ENCODE data around the gene TRIM28.

DNA sequence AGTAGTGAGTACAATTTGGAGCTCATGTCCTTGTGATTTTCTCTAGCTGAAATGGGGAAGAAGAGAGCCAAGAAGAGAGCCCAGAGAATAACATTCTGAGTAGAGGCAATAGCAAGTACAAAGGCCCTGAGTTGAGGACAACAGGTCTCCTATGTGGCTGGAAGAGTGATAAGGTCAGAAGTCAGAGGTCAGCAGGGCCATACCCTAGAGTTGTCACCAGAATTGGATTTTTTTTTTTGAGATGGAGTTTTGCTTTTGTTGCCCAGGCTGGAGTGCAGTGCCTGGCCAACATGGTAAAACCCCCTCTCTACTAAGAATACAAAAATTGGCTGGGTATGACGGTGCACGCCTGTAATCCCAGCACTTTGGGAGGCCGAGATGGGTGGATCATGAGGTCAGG, 8.0 kb upstream of the TRIM28 start:
- no peak for TF ChIP-seq ZFX (IDR thresholded peaks at IDR 0.05)
- TF ChIP-seq, protein P1, sequence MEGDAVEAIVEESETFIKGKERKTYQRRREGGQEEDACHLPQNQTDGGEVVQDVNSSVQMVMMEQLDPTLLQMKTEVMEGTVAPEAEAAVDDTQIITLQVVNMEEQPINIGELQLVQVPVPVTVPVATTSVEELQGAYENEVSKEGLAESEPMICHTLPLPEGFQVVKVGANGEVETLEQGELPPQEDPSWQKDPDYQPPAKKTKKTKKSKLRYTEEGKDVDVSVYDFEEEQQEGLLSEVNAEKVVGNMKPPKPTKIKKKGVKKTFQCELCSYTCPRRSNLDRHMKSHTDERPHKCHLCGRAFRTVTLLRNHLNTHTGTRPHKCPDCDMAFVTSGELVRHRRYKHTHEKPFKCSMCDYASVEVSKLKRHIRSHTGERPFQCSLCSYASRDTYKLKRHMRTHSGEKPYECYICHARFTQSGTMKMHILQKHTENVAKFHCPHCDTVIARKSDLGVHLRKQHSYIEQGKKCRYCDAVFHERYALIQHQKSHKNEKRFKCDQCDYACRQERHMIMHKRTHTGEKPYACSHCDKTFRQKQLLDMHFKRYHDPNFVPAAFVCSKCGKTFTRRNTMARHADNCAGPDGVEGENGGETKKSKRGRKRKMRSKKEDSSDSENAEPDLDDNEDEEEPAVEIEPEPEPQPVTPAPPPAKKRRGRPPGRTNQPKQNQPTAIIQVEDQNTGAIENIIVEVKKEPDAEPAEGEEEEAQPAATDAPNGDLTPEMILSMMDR (conservative IDR thresholded peaks at IDR 0.05): no peak

Data from C4-2B (cell line).